Activated T-cell treated with anti-CD3 and anti-CD28 coated beads, Interleukin-2, amount 50 U/mL, for 1 hour (primary cell): ENCODE data around the gene WDR88.
"Not testable (repeated sequence)": the region's sequence is repeated elsewhere in the genome, so short reads cannot be mapped to it uniquely, and the experiment has no call there.

ENCODE experiments used
- DNase-seq: peaks from one replicate; pipeline ENCODE4 v3.0.0-alpha.2; 2020

Gene WDR88

GRCh38 chr19:33214596-33214995 lies 82.7 kb downstream of the WDR88 start:
- DNase-seq, result no peak

GRCh38 chr19:33215438-33216197 lies 83.7 kb downstream of the WDR88 start:
- DNase-seq, result no peak

DNA sequence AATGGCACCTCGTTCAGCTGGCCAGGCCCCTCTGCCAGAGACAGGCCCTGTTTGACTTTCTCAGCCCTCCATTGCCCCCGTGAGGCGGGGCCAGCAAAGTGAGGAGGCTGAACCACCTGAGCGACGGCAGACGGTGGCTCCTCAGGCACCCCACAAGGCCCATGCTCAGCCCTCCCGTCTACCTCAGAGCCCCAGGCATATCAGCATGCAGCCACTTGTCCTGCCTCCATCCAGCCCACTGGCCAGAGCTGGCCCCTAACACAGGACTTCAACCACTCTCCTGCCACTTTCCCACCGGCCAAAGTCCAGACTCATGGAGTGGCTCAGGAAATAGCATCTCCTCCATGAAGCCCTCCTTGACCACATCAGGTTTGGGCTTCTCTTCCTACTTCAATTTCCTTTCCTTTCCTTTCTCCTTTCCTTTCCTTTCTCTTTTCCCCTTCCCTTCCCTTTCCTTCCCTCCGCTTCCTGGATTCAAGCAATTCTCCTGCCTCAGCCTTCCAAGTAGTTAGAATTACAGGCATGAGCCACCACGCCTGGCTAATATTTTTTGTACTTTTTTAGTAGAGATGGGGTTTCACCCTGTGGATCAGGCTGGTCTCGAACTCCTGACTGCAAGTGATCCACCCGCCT lies 84.4 kb downstream of the WDR88 start:
- no peak for DNase-seq

DNA sequence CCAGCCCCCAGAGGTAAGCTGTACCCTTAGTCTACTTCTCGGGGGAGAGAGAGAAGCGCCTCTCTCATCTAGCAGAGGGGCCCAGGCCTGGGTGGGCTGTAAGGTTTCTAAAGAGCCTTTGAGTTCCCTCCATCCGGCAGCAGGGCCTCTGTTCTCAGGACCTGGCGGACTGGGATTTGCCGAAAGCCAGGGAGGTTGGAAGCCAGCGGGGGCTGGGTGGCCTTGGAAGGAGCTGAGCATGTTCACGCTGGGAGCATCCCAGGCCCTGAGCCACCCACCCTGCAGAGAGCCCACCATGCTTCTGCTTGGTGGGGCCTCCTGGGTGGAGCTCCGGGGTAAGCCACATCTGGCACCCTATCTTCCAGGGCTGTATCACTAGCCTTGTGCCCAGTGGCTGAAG lies 86.0 kb downstream of the WDR88 start:
- no peak for DNase-seq

- no peak for DNase-seq
These were observed 87.4 kb downstream of the WDR88 start for GRCh38 chr19:33219261-33219815.

GRCh38 chr19:33220115-33220514 lies 88.2 kb downstream of the WDR88 start:
- no peak for DNase-seq

DNA sequence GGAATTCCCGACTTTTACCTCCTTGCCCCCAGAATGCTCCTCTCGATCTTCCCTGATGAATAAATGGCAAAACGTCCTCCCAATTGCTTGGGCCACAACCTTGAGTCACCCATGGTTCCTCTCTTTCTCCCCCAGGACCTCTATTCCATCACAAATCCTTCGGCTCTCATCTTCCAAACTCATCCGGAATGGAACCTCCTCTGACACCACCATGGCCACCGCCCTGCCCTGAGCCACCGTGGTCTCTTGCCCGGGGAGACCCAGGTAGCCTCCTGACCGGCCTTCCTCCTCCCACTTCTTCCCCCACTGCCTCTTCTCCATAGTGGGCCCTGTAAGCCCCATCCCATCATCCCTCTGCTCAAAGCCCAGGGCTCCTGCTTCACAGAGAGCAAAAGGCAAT lies 88.8 kb downstream of the WDR88 start:
- no peak for DNase-seq

GRCh38 chr19:33221638-33222037 lies 89.7 kb downstream of the WDR88 start:
- DNase-seq, result no peak

DNA sequence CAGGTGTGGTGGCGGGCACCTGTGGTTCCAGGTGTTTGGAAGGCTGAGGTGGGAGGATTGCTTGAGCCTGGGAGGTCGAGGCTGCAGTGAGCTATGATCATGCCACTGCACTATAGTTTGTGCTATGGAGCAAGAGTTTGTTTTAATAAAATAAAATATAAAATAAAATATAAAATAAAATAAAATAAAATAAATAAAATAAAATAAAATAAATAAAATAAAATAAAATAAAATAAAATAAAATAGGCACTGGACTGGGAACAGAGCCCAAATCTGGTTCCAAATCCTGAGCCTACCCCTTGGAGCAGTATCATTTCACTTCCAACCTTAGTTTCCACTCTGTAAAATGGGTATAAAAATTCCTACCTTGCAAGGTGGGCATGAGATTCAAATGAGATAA lies 90.3 kb downstream of the WDR88 start:
- not testable (repeated sequence) for DNase-seq

GRCh38 chr19:33224694-33225457 lies 93.0 kb downstream of the WDR88 start:
- DNase-seq, result no peak
